ENCODE measurements around the gene RBMS2. TPM values are rescaled to one million over a fixed set of nuclear protein-coding genes. Genes with fewer than 3 reads are reported as not detected.

RBMS2 gene
- total RNA-seq, 1 donor from 2014 or later, result 10.2 TPM

GRCh38 chr12:56546680-56547079, 25.1 kb downstream of the RBMS2 start:
- Mint-ChIP-seq H3K4me3 (ENCODE audit: unreplicated experiment) (no peak overlapping the region), H3K9me3 (ENCODE audit: unreplicated experiment) (no peaks in the 10 kb centered on the region), H3K27me3 (ENCODE audit: unreplicated experiment) (no peaks in the 10 kb centered on the region), H3K36me3 (ENCODE audit: unreplicated experiment) (no peaks in the 10 kb centered on the region), H3K4me1 (ENCODE audit: low read depth, unreplicated experiment) (no peaks in the 10 kb centered on the region), H3K27ac (ENCODE audit: unreplicated experiment) (no peak overlapping the region)
- no peak for TF ChIP-seq CTCF (IDR thresholded peaks at IDR 0.05; ENCODE audit: partially characterized antibody, unreplicated experiment)
- DNase-seq, result no peak

- no peaks in the 10 kb centered on the region for H3K9me3 Mint-ChIP-seq (ENCODE audit: unreplicated experiment)
These were observed 29.4 kb downstream of the RBMS2 start for GRCh38 chr12:56551070-56551469.

GRCh38 chr12:56565510-56566101, 44.0 kb downstream of the RBMS2 start:
- Mint-ChIP-seq H3K9me3 (ENCODE audit: unreplicated experiment) (peaks cover 2% of the 10 kb centered on the region), H3K4me1 (ENCODE audit: low read depth, unreplicated experiment) (peaks cover 8% of the 10 kb centered on the region), H3K4me3 (ENCODE audit: unreplicated experiment) (no peak overlapping the region), H3K27ac (ENCODE audit: unreplicated experiment) (peak overlapping the region; percentile 16), H3K36me3 (ENCODE audit: unreplicated experiment) (no peaks in the 10 kb centered on the region), H3K27me3 (ENCODE audit: unreplicated experiment) (peaks cover 4% of the 10 kb centered on the region)
- TF ChIP-seq CTCF (IDR thresholded peaks at IDR 0.05; ENCODE audit: partially characterized antibody, unreplicated experiment), result no peak
- peak; percentile 22 for DNase-seq

More at GRCh38 chr12:56551070-56551469, 29.4 kb downstream of the RBMS2 start:
- Mint-ChIP-seq H3K27me3 (ENCODE audit: unreplicated experiment) (no peaks in the 10 kb centered on the region), H3K4me1 (ENCODE audit: low read depth, unreplicated experiment) (no peaks in the 10 kb centered on the region), H3K4me3 (ENCODE audit: unreplicated experiment) (no peak overlapping the region), H3K36me3 (ENCODE audit: unreplicated experiment) (no peaks in the 10 kb centered on the region), H3K27ac (ENCODE audit: unreplicated experiment) (no peak overlapping the region)
- no peak for TF ChIP-seq CTCF (IDR thresholded peaks at IDR 0.05; ENCODE audit: partially characterized antibody, unreplicated experiment)
- no peak for DNase-seq

- TF ChIP-seq CTCF (IDR thresholded peaks at IDR 0.05; ENCODE audit: partially characterized antibody, unreplicated experiment), result no peak
These were observed 46.5 kb downstream of the RBMS2 start for GRCh38 chr12:56568146-56568545.

GRCh38 chr12:56571121-56571520, 49.5 kb downstream of the RBMS2 start:
- no peaks in the 10 kb centered on the region for H3K4me1 Mint-ChIP-seq (ENCODE audit: low read depth, unreplicated experiment)
- no peaks in the 10 kb centered on the region for H3K9me3 Mint-ChIP-seq (ENCODE audit: unreplicated experiment)
- no peak overlapping the region for H3K4me3 Mint-ChIP-seq (ENCODE audit: unreplicated experiment)
- peaks cover 1% of the 10 kb centered on the region for H3K27me3 Mint-ChIP-seq (ENCODE audit: unreplicated experiment)
- no peaks in the 10 kb centered on the region for H3K36me3 Mint-ChIP-seq (ENCODE audit: unreplicated experiment)
- no peak for DNase-seq
- no peak for TF ChIP-seq CTCF (IDR thresholded peaks at IDR 0.05; ENCODE audit: partially characterized antibody, unreplicated experiment)
- no peak overlapping the region for H3K27ac Mint-ChIP-seq (ENCODE audit: unreplicated experiment)

More at GRCh38 chr12:56568146-56568545, 46.5 kb downstream of the RBMS2 start:
- no peak for DNase-seq
- H3K36me3 Mint-ChIP-seq (ENCODE audit: unreplicated experiment), result no peaks in the 10 kb centered on the region
- peaks cover 2% of the 10 kb centered on the region for H3K9me3 Mint-ChIP-seq (ENCODE audit: unreplicated experiment)
- H3K4me1 Mint-ChIP-seq (ENCODE audit: low read depth, unreplicated experiment), result peaks cover 2% of the 10 kb centered on the region
- no peak overlapping the region for H3K4me3 Mint-ChIP-seq (ENCODE audit: unreplicated experiment)
- no peak overlapping the region for H3K27ac Mint-ChIP-seq (ENCODE audit: unreplicated experiment)
- peaks cover 1% of the 10 kb centered on the region for H3K27me3 Mint-ChIP-seq (ENCODE audit: unreplicated experiment)

All from glutamatergic neuron (in vitro differentiated cells).